ENCODE results near the gene NTRK2.

- TF ChIP-seq POLR2AphosphoS5 (IDR thresholded peaks at IDR 0.05; ENCODE audit: insufficient read depth in 1 of 2, low read depth in 1 of 2) (no peak), CTCF (IDR thresholded peaks at IDR 0.05) (no peak), POLR2A (IDR thresholded peaks at IDR 0.05) (no peak)
Measured at GRCh38 chr9:84832453-84832852, 162.9 kb downstream of the NTRK2 start.

All from vagina (tissue), 2 donors.